HT1080 (cell line): ENCODE measurements around the gene MYCL. TPM values are rescaled to one million over a fixed set of nuclear protein-coding genes. Genes with fewer than 3 reads are reported as not detected.

Source experiments
- DNase-seq: peaks from one replicate; pipeline ENCODE4 v3.0.0-alpha.2; 2015; ENCODE audit warnings: low read depth
- polyA plus RNA-seq, 2 experiments: library from polyadenylated mRNA; depleted of rRNA; stranded (reverse); fragments of >200 nt; gene quantifications; 2 replicates each; pipeline ENCODE4 v1.2.3, GENCODE V29; 2015
- total RNA-seq: library from RNA; depleted of rRNA; stranded (reverse); fragments of >200 nt; shearing (Covaris generic); gene quantifications from 2 replicates; pipeline ENCODE4 v1.2.3, GENCODE V29; 2014; rRNA removed

MYCL gene
- total RNA-seq: 0.40 and 5.6 TPM in 2 replicates
- 1.0 and 1.4 TPM in 2 replicates for polyA plus RNA-seq (2015; cell fraction: cytosol; rRNA removed)
- 0.98 and 1.8 TPM in 2 replicates for polyA plus RNA-seq (2015; cell fraction: nucleus; rRNA removed)

- peak; percentile 58 for DNase-seq
These were observed at the start of gene MYCL for GRCh38 chr1:39901714-39902459. TSS of gene MYCL (minus strand) at chr1:39901917. CDS start at chr1:39901434, 483 bp downstream.

- DNase-seq: no peak
These were observed 48.2 kb upstream of the MYCL start for GRCh38 chr1:39949891-39950290.

- no peak for DNase-seq
These were observed 45.5 kb upstream of the MYCL start for GRCh38 chr1:39947260-39947659.

GRCh38 chr1:39946216-39946615 is 44.5 kb upstream of the MYCL start:
- DNase-seq: no peak

- no peak for DNase-seq
These were observed 42.8 kb upstream of the MYCL start for GRCh38 chr1:39944410-39945112.

- DNase-seq: no peak
These were observed 42.0 kb upstream of the MYCL start for GRCh38 chr1:39943471-39944290.

- DNase-seq: no peak
These were observed 39.5 kb upstream of the MYCL start for GRCh38 chr1:39940980-39941871.

GRCh38 chr1:39940253-39940652 is 38.5 kb upstream of the MYCL start:
- no peak for DNase-seq

GRCh38 chr1:39938856-39939255 is 37.1 kb upstream of the MYCL start:
- no peak for DNase-seq

- no peak for DNase-seq
These were observed 35.2 kb upstream of the MYCL start for GRCh38 chr1:39936724-39937491.

GRCh38 chr1:39933956-39934941 is 32.5 kb upstream of the MYCL start:
- peak; percentile 94 for DNase-seq

- no peak for DNase-seq
These were observed 27.3 kb upstream of the MYCL start for GRCh38 chr1:39928809-39929587.

GRCh38 chr1:39927538-39927937 is 25.8 kb upstream of the MYCL start:
- DNase-seq: no peak

GRCh38 chr1:39926820-39927219 is 25.1 kb upstream of the MYCL start:
- DNase-seq: no peak

GRCh38 chr1:39926343-39926793 is 24.7 kb upstream of the MYCL start:
- DNase-seq: peak; percentile 45

- peak; percentile 44 for DNase-seq
These were observed 24.1 kb upstream of the MYCL start for GRCh38 chr1:39925721-39926342.

GRCh38 chr1:39922251-39922688 is 20.6 kb upstream of the MYCL start:
- no peak for DNase-seq
